SK-N-SH (cell line): ENCODE results near the gene RDH16. TPM values are rescaled to one million over a fixed set of nuclear protein-coding genes. Genes with fewer than 3 reads are reported as not detected.

Experiments used
- CTCF ChIA-PET: fragments of 300-600, 350-600 bp; formaldehyde crosslinking; extraction: SDS; loops from one replicate; lab custom pipeline; 2021; lab: Yijun Ruan, JAX
- POLR2A ChIA-PET: fragments of 350-600 bp; sonication (Branson Sonifier 250); formaldehyde crosslinking; extraction: SDS; loops from one replicate; lab custom pipeline; 2020; ENCODE audit warnings: antibody characterized with exemption, inconsistent platforms; lab: Yijun Ruan, JAX
- DNase-seq: peaks from one replicate; pipeline ENCODE4 v3.0.0; 2012
- H2AFZ ChIP-seq: fragments of 200-600 bp; sonication (generic); 2 replicates; pipeline ENCODE4 v1.8.1; 2016; ENCODE audit warnings: antibody characterized with exemption, mild to moderate bottlenecking, low read depth
- H3F3A ChIP-seq: fragments of 200-600 bp; sonication (generic); replicated peaks from 2 replicates; pipeline ENCODE3; 2016; ENCODE audit warnings: antibody characterized with exemption, mild to moderate bottlenecking; ENCODE audit not compliant: insufficient read depth
- H3K27ac ChIP-seq, 2 experiments: fragments of 200-500 bp in 1 of 2; fragments of 200-600 bp in 1 of 2; sonication (Bioruptor generic) in 1 of 2; sonication (generic), shearing (Covaris generic) in 1 of 2; 2 replicates each; pipeline versions ENCODE4 v1.5.1 to v1.6.1; 2014 to 2016; ENCODE audit warnings: low read depth in 2 of 2, inconsistent platforms in 1 of 2, low read length in 1 of 2, mild to moderate bottlenecking in 1 of 2, mixed read lengths in 1 of 2
- H3K27me3 ChIP-seq: fragments of 200-600 bp; sonication (generic), shearing (Covaris generic); 2 replicates; pipeline ENCODE4 v1.6.1; 2016; ENCODE audit warnings: mixed run types; ENCODE audit not compliant: insufficient read depth
- H3K36me3 ChIP-seq, 2 experiments: fragments of 200-500 bp in 1 of 2; fragments of 200-600 bp in 1 of 2; sonication (Bioruptor generic) in 1 of 2; sonication (generic) in 1 of 2; replicated peaks in 1 of 2; 2 replicates each; pipeline versions ENCODE3 to v1.5.1; 2014 to 2016; ENCODE audit warnings: low read length in 1 of 2, mild to moderate bottlenecking in 1 of 2; ENCODE audit not compliant: insufficient read depth in 2 of 2, control insufficient read depth in 1 of 2
- H3K4me1 ChIP-seq, 2 experiments: fragments of 200-500 bp in 1 of 2; fragments of 200-600 bp in 1 of 2; sonication (Bioruptor generic) in 1 of 2; sonication (generic), shearing (Covaris generic) in 1 of 2; 2 replicates each; pipeline versions ENCODE4 v1.5.1 to v1.6.1; 2014 to 2016; ENCODE audit warnings: low read depth in 1 of 2, low read length in 1 of 2, mixed run types in 1 of 2; ENCODE audit not compliant: insufficient read depth in 2 of 2, control insufficient read depth in 1 of 2
- H3K4me2 ChIP-seq: fragments of 200-600 bp; sonication (generic), shearing (Covaris generic); 2 replicates; pipeline ENCODE4 v1.6.1; 2017; ENCODE audit warnings: mixed run types
- H3K4me3 ChIP-seq, 2 experiments: fragments of 200-500 bp in 1 of 2; fragments of 200-600 bp in 1 of 2; sonication (Bioruptor generic) in 1 of 2; sonication (generic), shearing (Covaris generic) in 1 of 2; 2 replicates each; pipeline versions ENCODE4 v1.5.1 to v1.8.1; 2014 to 2016; ENCODE audit warnings: low read depth in 2 of 2, inconsistent platforms in 1 of 2, low read length in 1 of 2, mild to moderate bottlenecking in 1 of 2, mixed read lengths in 1 of 2, moderate library complexity in 1 of 2
- H3K79me2 ChIP-seq: fragments of 200-600 bp; sonication (generic); 2 replicates; pipeline ENCODE4 v1.8.1; 2017; ENCODE audit warnings: mild to moderate bottlenecking; ENCODE audit not compliant: insufficient read depth
- H3K9ac ChIP-seq: fragments of 200-600 bp; sonication (generic); 2 replicates; pipeline ENCODE4 v1.6.1; 2017; ENCODE audit warnings: mixed run types
- H3K9me2 ChIP-seq: fragments of 200-600 bp; sonication (generic); 2 replicates; pipeline ENCODE4 v1.6.1; 2017; ENCODE audit warnings: mixed run types
- H3K9me3 ChIP-seq: fragments of 200-600 bp; sonication (generic); 2 replicates; pipeline ENCODE4 v1.6.1; 2017; ENCODE audit warnings: mixed run types, mild to moderate bottlenecking, moderate library complexity
- H4K20me1 ChIP-seq: fragments of 200-600 bp; sonication (generic); 2 replicates; pipeline ENCODE4 v1.6.1; 2017; ENCODE audit warnings: mild to moderate bottlenecking, mixed run types; ENCODE audit not compliant: insufficient read depth
- CTCF ChIP-seq: fragments of 200-600 bp; sonication (generic); IDR thresholded peaks from 2 replicates; pipeline ENCODE4 v1.6.1; 2017; ENCODE audit warnings: antibody characterized with exemption, mild to moderate bottlenecking, moderate library complexity
- EZH2phosphoT487 ChIP-seq: fragments of 200-600 bp; sonication (generic); IDR thresholded peaks from 2 replicates; pipeline ENCODE4 v1.6.1; 2017; ENCODE audit warnings: low read depth, mixed run types, mild to moderate bottlenecking, antibody characterized with exemption, moderate library complexity, borderline replicate concordance
- FOSL2 ChIP-seq: IDR thresholded peaks from 2 replicates; pipeline ENCODE4 v1.4.0; 2012; ENCODE audit warnings: low read depth, mild to moderate bottlenecking, moderate library complexity, borderline replicate concordance
- FOXJ3 ChIP-seq: sonication (generic); formaldehyde crosslinking; IDR thresholded peaks from 2 replicates; pipeline ENCODE4 v1.5.1; 2020; ENCODE audit warnings: mild to moderate bottlenecking, missing genetic modification reagents
- IRF3 ChIP-seq: fragments of 150-350 bp; IDR thresholded peaks from 2 replicates; pipeline ENCODE4 v1.6.1; 2016; ENCODE audit warnings: mild to moderate bottlenecking, low read depth, low read length
- NFIC ChIP-seq: IDR thresholded peaks from 2 replicates; pipeline ENCODE4 v1.4.0; 2012; ENCODE audit warnings: borderline replicate concordance
- NRF1 ChIP-seq: IDR thresholded peaks from 2 replicates; pipeline ENCODE4 v1.6.1; 2012; ENCODE audit warnings: low read depth, mild to moderate bottlenecking, low read length
- RAD21 ChIP-seq: IDR thresholded peaks from 2 replicates; pipeline ENCODE4 v1.6.1; 2012; ENCODE audit warnings: mild to moderate bottlenecking, low read length
- RCOR1 ChIP-seq: fragments of 150-350 bp; IDR thresholded peaks from 2 replicates; pipeline ENCODE4 v1.6.1; 2017; ENCODE audit warnings: antibody characterized with exemption, low read length
- SIN3A ChIP-seq: IDR thresholded peaks from 2 replicates; pipeline ENCODE4 v1.6.1; 2012; ENCODE audit warnings: low read depth, mild to moderate bottlenecking, low read length, moderate library complexity, borderline replicate concordance
- SMC3 ChIP-seq: IDR thresholded peaks from 2 replicates; pipeline ENCODE4 v1.6.1; 2012; ENCODE audit warnings: low read depth, low read length, improper control_type of control experiment
- ZBTB33 ChIP-seq: IDR thresholded peaks from 2 replicates; pipeline ENCODE4 v1.4.0; 2012; ENCODE audit warnings: low read depth, borderline replicate concordance
- WGBS: methylation state at CpG from one replicate; pipeline ENCODE4 v1.1.6; 2017; ENCODE audit warnings: low lambda C conversion rate; 5-methylcytosine and 5-hydroxymethylcytosine counted together
- polyA plus RNA-seq, 3 experiments: library from polyadenylated mRNA; depleted of rRNA; stranded (reverse); fragments of >200 nt; gene quantifications; 2 replicates each; pipeline ENCODE4 v1.2.3, GENCODE V29; 2012

The RDH16 gene
- polyA plus RNA-seq, 1 of the 3 experiments (the other 2 are of a cell fraction): 0.12 TPM

GRCh38 chr12:57001448-57001906 is 44.1 kb upstream of the RDH16 start:
- 60% methylated on average over 13 of the region's 13 CpGs for WGBS
- POLR2A ChIA-PET: no interaction called here
- Histone ChIP-seq H3K27ac (no peak overlapping the region), H3K9me2 (no peaks in the 10 kb centered on the region), H4K20me1 (peaks cover 34% of the 10 kb centered on the region), H3K27me3 (no peaks in the 10 kb centered on the region), H3K9me3 (no peaks in the 10 kb centered on the region), H3K9ac (no peak overlapping the region), H2AFZ (no peak overlapping the region), H3F3A (no peaks in the 10 kb centered on the region), H3K4me1 (peaks cover 6 to 7% of the 10 kb centered on the region in 2 experiments; a peak in 3 of 4 replicates), H3K79me2 (peaks cover 32% of the 10 kb centered on the region), H3K36me3 (peaks cover 25 to 72% of the 10 kb centered on the region in 2 experiments), H3K4me2 (no peak overlapping the region), H3K4me3 (no peak overlapping the region; a peak in 1 of 4 replicates)
- CTCF ChIA-PET: interaction anchor here (0.7 to 15.0 kb wide), 23 partner anchors 11 to 390 kb away, joined by 3 to 257 read pairs (median 4); partner anchors contain the start of genes STAT6 and TAC3
- TF ChIP-seq EZH2phosphoT487 (no peak), CTCF (peak; percentile 72), FOSL2 (no peak), NFIC (no peak), RAD21 (peak; percentile 53), SMC3 (no peak)
- peak; percentile 77 for DNase-seq

- Histone ChIP-seq H3K4me1 (peaks cover 4 to 7% of the 10 kb centered on the region in 2 experiments; a peak in 3 of 4 replicates), H3K27ac (no peak overlapping the region), H3K27me3 (no peaks in the 10 kb centered on the region), H3K9ac (no peak overlapping the region), H3F3A (no peaks in the 10 kb centered on the region), H4K20me1 (peaks cover 34% of the 10 kb centered on the region), H3K36me3 (peaks cover 25 to 72% of the 10 kb centered on the region in 2 experiments), H3K4me2 (no peak overlapping the region), H3K9me3 (no peaks in the 10 kb centered on the region), H3K9me2 (no peaks in the 10 kb centered on the region), H2AFZ (no peak overlapping the region), H3K79me2 (peaks cover 25% of the 10 kb centered on the region), H3K4me3 (no peak overlapping the region)
- DNase-seq: no peak
- TF ChIP-seq IRF3 (no peak), NRF1 (no peak), SIN3A (no peak), ZBTB33 (no peak), FOXJ3 (CRISPR knock-in tag) (no peak), RCOR1 (no peak), RAD21 (no peak)
- 56% methylated on average over 1 of the region's 1 CpG for WGBS
- ChIA-PET CTCF (interaction anchor here (0.7 to 15.0 kb wide), 9 partner anchors 10 to 364 kb away, joined by 3 to 257 read pairs (median 12); partner anchors contain the start of gene TAC3), POLR2A (interaction anchor here (0.7 kb wide), 1 partner anchor 17 kb away, joined by 3 read pairs; no protein-coding TSS in a partner anchor)
Measured at GRCh38 chr12:57000393-57000792, 43.0 kb upstream of the RDH16 start.
